ENCODE measurements around the gene PDS5A.
A peak's percentile ranks its signal among the peaks of the same experiment; 100 is the strongest.
"Not testable (repeated sequence)": the region's sequence is repeated elsewhere in the genome, so short reads cannot be mapped to it uniquely, and the experiment has no call there.

PDS5A gene

GRCh38 chr4:39963656-39964055 is 14.1 kb downstream of the PDS5A start:
- DNase-seq, result no peak

- DNase-seq, result no peak
Observed at GRCh38 chr4:39961311-39961877, 16.3 kb downstream of the PDS5A start.

- DNase-seq, result no peak
Observed at GRCh38 chr4:39950861-39951481, 26.7 kb downstream of the PDS5A start.

- no peak for DNase-seq
Observed at GRCh38 chr4:39947963-39948362, 29.7 kb downstream of the PDS5A start.

- peak in 1 of 2 experiments; percentile 7 for DNase-seq
Observed at GRCh38 chr4:39947417-39947816, 30.3 kb downstream of the PDS5A start.

GRCh38 chr4:39944245-39944644 is 33.5 kb downstream of the PDS5A start:
- DNase-seq, result peak; percentile 15 to 16

- peak in 1 of 2 experiments; percentile 7 for DNase-seq
Observed at GRCh38 chr4:39942507-39942906, 35.2 kb downstream of the PDS5A start.

GRCh38 chr4:39941682-39942217 is 36.0 kb downstream of the PDS5A start:
- peak in 1 of 2 experiments; percentile 6 for DNase-seq

GRCh38 chr4:39937683-39938268 is 39.9 kb downstream of the PDS5A start:
- DNase-seq, result peak in 1 of 2 experiments; percentile 16

GRCh38 chr4:39936565-39937418 is 40.9 kb downstream of the PDS5A start:
- peak in 1 of 2 experiments; percentile 5 for DNase-seq

- DNase-seq, result peak in 1 of 2 experiments; percentile 15
Observed at GRCh38 chr4:39933671-39934590, 43.8 kb downstream of the PDS5A start.

- peak in 1 of 2 experiments; percentile 20 for DNase-seq
Observed at GRCh38 chr4:39932776-39933402, 44.8 kb downstream of the PDS5A start.

- DNase-seq, result peak in 1 of 2 experiments; percentile 18
Observed at GRCh38 chr4:39931441-39931901, 46.2 kb downstream of the PDS5A start.

- no peak for DNase-seq
Observed at GRCh38 chr4:39928538-39928937, 49.2 kb downstream of the PDS5A start.

GRCh38 chr4:39924014-39924413 is 53.7 kb downstream of the PDS5A start:
- DNase-seq, result no peak

GRCh38 chr4:39922399-39922798 is 55.3 kb downstream of the PDS5A start:
- DNase-seq, result no peak

GRCh38 chr4:39913471-39913870 is 64.2 kb downstream of the PDS5A start:
- DNase-seq, result no peak

GRCh38 chr4:39910064-39910463 is 67.6 kb downstream of the PDS5A start:
- no peak for DNase-seq

GRCh38 chr4:39908284-39908683 is 69.4 kb downstream of the PDS5A start:
- DNase-seq, result no peak

- DNase-seq, result no peak
Observed at GRCh38 chr4:39905656-39906055, 72.1 kb downstream of the PDS5A start.

- not testable (repeated sequence) for DNase-seq
Observed at GRCh38 chr4:39905019-39905418, 72.7 kb downstream of the PDS5A start.

Measured in activated T-cell treated with anti-CD3 and anti-CD28 coated beads, Interleukin-2, amount 50 U/mL, for 48 hours (primary cell).